ENCODE data around the gene CCDC178. TPM values are rescaled to one million over a fixed set of nuclear protein-coding genes. Genes with fewer than 3 reads are reported as not detected.

Gene CCDC178
- total and polyA plus RNA-seq, 2 donors (not counting 3 experiments of a cell fraction or from before 2014, with no cell fraction given), result 0.80 to 1.6 TPM

DNA sequence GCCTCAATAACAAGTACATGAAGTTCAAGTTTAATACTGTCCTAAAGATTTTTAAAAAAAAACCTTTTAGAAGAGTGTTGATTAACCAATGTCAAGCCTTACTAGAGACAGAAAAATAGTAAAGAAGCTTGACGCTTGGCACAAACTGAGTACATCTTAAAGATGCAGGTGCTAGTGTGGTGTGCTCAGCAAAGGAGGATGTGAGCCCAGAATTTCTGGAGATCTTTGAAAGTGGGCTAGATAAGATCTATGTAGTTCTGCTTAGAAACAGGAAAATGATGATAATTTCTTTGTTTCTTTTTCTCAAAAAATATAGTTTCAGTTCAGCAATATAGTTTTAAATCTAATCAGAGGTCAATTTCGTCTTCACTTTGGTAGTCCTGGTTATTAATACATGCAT lies 549.4 kb downstream of the CCDC178 start:
- no peaks in the 10 kb centered on the region for H3K27me3 ChIP-seq (ENCODE audit: control insufficient read depth in 2 of 2, insufficient read depth in 2 of 2, low read length in 2 of 2)
- no peak overlapping the region for H2AFZ ChIP-seq (ENCODE audit: low read depth, low read length)
- dilution Hi-C loops (cut with MboI; ENCODE audit: extremely low pct_ligation_motif_present, low sequenced_read_pairs) (no loop called here), intact Hi-C loops (cut with micrococcal nuclease) (loop anchor here (5.0 kb wide), 1 partner anchor 311 kb away; no protein-coding TSS in a partner anchor)
- DNase-seq (ENCODE audit: low read depth, low spot score) (no peak), FAIRE-seq (no peak)
- H3K9me3 ChIP-seq (replicated peaks; ENCODE audit: control insufficient read depth, insufficient read depth, low read length), result no peaks in the 10 kb centered on the region
- no peaks in the 10 kb centered on the region for H4K20me1 ChIP-seq (replicated peaks; ENCODE audit: control insufficient read depth, extremely low read depth, insufficient read depth, low read length)
- no peak overlapping the region for H3K4me2 ChIP-seq (ENCODE audit: insufficient read depth, low read length)
- POLR2A ChIA-PET, result no interaction called here
- no peak overlapping the region for H3K27ac ChIP-seq (ENCODE audit: insufficient read depth, low read depth, low read length)
- BruUV-seq (replicated peaks), result no TSS peak
- H3K4me1 ChIP-seq (ENCODE audit: control insufficient read depth, extremely low read depth, insufficient read depth, low read length), result no peaks in the 10 kb centered on the region
- H3K79me2 ChIP-seq (ENCODE audit: control insufficient read depth, insufficient read depth, low read length), result no peaks in the 10 kb centered on the region
- H3K9me1 ChIP-seq (replicated peaks; ENCODE audit: control insufficient read depth, extremely low read depth, insufficient read depth, low read length), result no peaks in the 10 kb centered on the region
- H3K4me3 ChIP-seq (replicated peaks in 1 of 3; ENCODE audit: insufficient read depth in 1 of 3, low read depth in 1 of 3, low read length in 3 of 3), result no peak overlapping the region
- H3K9ac ChIP-seq (replicated peaks; ENCODE audit: extremely low read depth, insufficient read depth, low read length), result no peak overlapping the region
- TF ChIP-seq FOS (IDR thresholded peaks at IDR 0.05; ENCODE audit: borderline replicate concordance, insufficient read depth, low read length) (no peak), CTCF (IDR thresholded peaks at IDR 0.05; ENCODE audit: extremely low read depth in 1 of 2, insufficient read depth in 1 of 2, low read depth in 1 of 2, low read length in 2 of 2) (no peak), GATA2 (IDR thresholded peaks at IDR 0.05; ENCODE audit: insufficient read depth, insufficient read length, low read depth, low read length) (no peak), POLR2AphosphoS5 (IDR thresholded peaks at IDR 0.05; ENCODE audit: insufficient read depth, low read depth, low read length) (no peak), EZH2 (IDR thresholded peaks at IDR 0.05; ENCODE audit: borderline replicate concordance, low read depth, low read length, severe bottlenecking) (no peak)
- CTCF ChIA-PET, result interaction anchor here (0.7 to 2.9 kb wide), 6 partner anchors 15 to 341 kb away, joined by 3 to 11 read pairs (median 4); no protein-coding TSS in a partner anchor
- no peaks in the 10 kb centered on the region for H3K36me3 ChIP-seq (ENCODE audit: control insufficient read depth in 2 of 2, extremely low read depth in 1 of 2, insufficient read depth in 2 of 2, low read length in 2 of 2)
